Endothelial cell of umbilical vein (primary cell): ENCODE results near the gene PPP1R3G. TPM values are rescaled to one million over a fixed set of nuclear protein-coding genes. Genes with fewer than 3 reads are reported as not detected.

Experiments
- BruUV-seq: library from RNA; stranded (reverse); fragments of 400-500 nt; replicated peaks from 2 replicates; lab custom pipeline; 2021; lab: Mats Ljungman, UMichigan
- CTCF ChIA-PET: fragments of 300-600, 350-600 bp; sonication (Branson Sonifier 250); formaldehyde crosslinking; loops from one replicate; lab custom pipeline; 2021; ENCODE audit warnings: antibody characterized with exemption, inconsistent platforms; lab: Charles Lee
- POLR2A ChIA-PET: fragments of 300-600, 350-600 bp; sonication (Branson Sonifier 250); formaldehyde crosslinking; loops from one replicate; lab custom pipeline; 2021; ENCODE audit warnings: antibody characterized with exemption, inconsistent platforms; lab: Charles Lee
- DNase-seq: peaks from one replicate; pipeline ENCODE4 v3.0.0-alpha.2; 2011; ENCODE audit warnings: low read depth, low spot score
- FAIRE-seq: peaks from 2 replicates; lab custom pipeline; 2011; peaks lifted over from hg19 to GRCh38; lab: Jason Lieb, UNC
- H2AFZ ChIP-seq: 2 replicates; pipeline ENCODE4 v1.6.0; 2012; ENCODE audit warnings: low read depth, low read length, control low read depth, inconsistent platforms
- H3K27ac ChIP-seq: 2 replicates; pipeline ENCODE4 v1.5.1; 2011; ENCODE audit warnings: low read depth, mild to moderate bottlenecking, control low read depth, low read length, moderate library complexity; ENCODE audit not compliant: insufficient read depth
- H3K27me3 ChIP-seq, 2 experiments: 2 replicates each; pipeline versions ENCODE4 v1.6.0 to v1.6.1; 2011; ENCODE audit warnings: low read length in 2 of 2, mixed read lengths in 1 of 2; ENCODE audit not compliant: control insufficient read depth in 2 of 2, insufficient read depth in 2 of 2
- H3K36me3 ChIP-seq, 2 experiments: 2 replicates in 1 of 2; 3 replicates in 1 of 2; pipeline ENCODE4 v1.5.1; 2011; ENCODE audit warnings: low read length in 2 of 2, mild to moderate bottlenecking in 1 of 2, moderate library complexity in 1 of 2; ENCODE audit not compliant: control insufficient read depth in 2 of 2, insufficient read depth in 2 of 2; ENCODE audit errors: extremely low read depth in 1 of 2
- H3K4me1 ChIP-seq: 3 replicates; pipeline ENCODE4 v1.5.1; 2011; ENCODE audit warnings: mild to moderate bottlenecking, low read length; ENCODE audit not compliant: control insufficient read depth, insufficient read depth; ENCODE audit errors: extremely low read depth
- H3K4me2 ChIP-seq: 2 replicates; pipeline ENCODE4 v1.6.1; 2011; ENCODE audit warnings: low read length, control low read depth, mixed read lengths; ENCODE audit not compliant: insufficient read depth
- H3K4me3 ChIP-seq, 3 experiments: fragments of 200-600 bp in 1 of 3; sonication (generic), shearing (Covaris generic) in 1 of 3; replicated peaks in 1 of 3; 2 replicates each; pipeline ENCODE4 v1.5.1; 2011 to 2016; ENCODE audit warnings: control low read depth in 3 of 3, low read length in 3 of 3, mild to moderate bottlenecking in 2 of 3, inconsistent platforms in 1 of 3, low read depth in 1 of 3, moderate library complexity in 1 of 3; ENCODE audit not compliant: insufficient read depth in 1 of 3
- H3K79me2 ChIP-seq: 2 replicates; pipeline ENCODE4 v1.6.0; 2012; ENCODE audit warnings: low read length, inconsistent platforms; ENCODE audit not compliant: control insufficient read depth, insufficient read depth
- H3K9ac ChIP-seq: replicated peaks from 2 replicates; pipeline ENCODE3; 2011; ENCODE audit warnings: low read length, control low read depth; ENCODE audit not compliant: insufficient read depth; ENCODE audit errors: extremely low read depth
- H3K9me1 ChIP-seq: replicated peaks from 3 replicates; pipeline ENCODE4 v1.6.0; 2011; ENCODE audit warnings: mild to moderate bottlenecking, low read length; ENCODE audit not compliant: control insufficient read depth, insufficient read depth; ENCODE audit errors: extremely low read depth
- H3K9me3 ChIP-seq: replicated peaks from 2 replicates; pipeline ENCODE4 v1.5.1; 2012; ENCODE audit warnings: low read length, inconsistent platforms; ENCODE audit not compliant: control insufficient read depth, insufficient read depth
- H4K20me1 ChIP-seq: replicated peaks from 2 replicates; pipeline ENCODE3; 2011; ENCODE audit warnings: mild to moderate bottlenecking, low read length; ENCODE audit not compliant: control insufficient read depth, insufficient read depth; ENCODE audit errors: extremely low read depth
- EZH2 ChIP-seq: IDR thresholded peaks from 2 replicates; pipeline ENCODE4 v1.6.1; 2012; ENCODE audit warnings: borderline replicate concordance, low read depth, mild to moderate bottlenecking, moderate library complexity, low read length, inconsistent platforms; ENCODE audit not compliant: severe bottlenecking
- FOS ChIP-seq: IDR thresholded peaks from 2 replicates; pipeline ENCODE4 v1.6.1; 2011; ENCODE audit warnings: mild to moderate bottlenecking, low read length, moderate library complexity, borderline replicate concordance; ENCODE audit not compliant: insufficient read depth
- GATA2 ChIP-seq: IDR thresholded peaks from 2 replicates; pipeline ENCODE4 v1.7.0; 2011; ENCODE audit warnings: low read depth, mild to moderate bottlenecking, moderate library complexity, mixed read lengths, low read length; ENCODE audit not compliant: insufficient read length, insufficient read depth
- JUN ChIP-seq: IDR thresholded peaks from 2 replicates; pipeline ENCODE4 v1.6.1; 2011; ENCODE audit warnings: borderline replicate concordance, low read depth; ENCODE audit not compliant: insufficient read length, insufficient read depth
- MYC ChIP-seq: IDR thresholded peaks from one replicate; pipeline ENCODE4 v1.6.1; 2011; ENCODE audit warnings: mild to moderate bottlenecking, low read depth, low read length
- POLR2A ChIP-seq: IDR thresholded peaks from 2 replicates; pipeline ENCODE4 v1.6.1; 2012; ENCODE audit warnings: low read depth, mild to moderate bottlenecking, control low read depth, low read length
- POLR2AphosphoS5 ChIP-seq: IDR thresholded peaks from 2 replicates; pipeline ENCODE4 v1.6.1; 2012; ENCODE audit warnings: low read depth, mild to moderate bottlenecking, control low read depth, low read length, moderate library complexity; ENCODE audit not compliant: insufficient read depth
- dilution Hi-C: fragments of 300-500 bp; cut with MboI; formaldehyde crosslinking; loops from one replicate; pipeline ENCODE4 v1.15.0; 2019; ENCODE audit warnings: low sequenced_read_pairs; ENCODE audit not compliant: extremely low pct_ligation_motif_present
- intact Hi-C: fragments of 100-400 bp; cut with micrococcal nuclease; formaldehyde crosslinking; loops from one replicate; pipeline ENCODE4 v1.10.0; 2022
- polyA plus RNA-seq, 4 experiments: library from polyadenylated mRNA; depleted of rRNA in 3 of 4; stranded (reverse) in 3 of 4; unstranded in 1 of 4; fragments of >200 nt; gene quantifications; 2 replicates each; pipeline versions ENCODE4 v1.2.1 to v1.2.3, GENCODE V29; 2011 to 2012; ENCODE audit warnings: missing spikeins in 1 of 4
- total RNA-seq: library from RNA; stranded (reverse); gene quantifications from 2 replicates; pipeline ENCODE4 v1.2.3, GENCODE V29; 2021
- TF ChIP-seq, protein P1 (sequence below): IDR thresholded peaks from 2 replicates; pipeline ENCODE4 v1.6.1; 2011; ENCODE audit not compliant: insufficient read depth, insufficient read length
- TF ChIP-seq, protein P2 (sequence below), 2 donors: IDR thresholded peaks; 1 replicate in 1 of 2; 2 replicates in 1 of 2; pipeline ENCODE4 v1.5.1; 2011; ENCODE audit warnings: low read length in 2 of 2, mild to moderate bottlenecking in 2 of 2, moderate library complexity in 2 of 2, control low read depth in 1 of 2, inconsistent platforms in 1 of 2, low read depth in 1 of 2; ENCODE audit not compliant: insufficient read depth in 1 of 2; ENCODE audit errors: extremely low read depth in 1 of 2

Gene PPP1R3G
- total and polyA plus RNA-seq, 2 donors (not counting 3 experiments of a cell fraction or from before 2014, with no cell fraction given): 0.04 to 0.09 TPM

DNA sequence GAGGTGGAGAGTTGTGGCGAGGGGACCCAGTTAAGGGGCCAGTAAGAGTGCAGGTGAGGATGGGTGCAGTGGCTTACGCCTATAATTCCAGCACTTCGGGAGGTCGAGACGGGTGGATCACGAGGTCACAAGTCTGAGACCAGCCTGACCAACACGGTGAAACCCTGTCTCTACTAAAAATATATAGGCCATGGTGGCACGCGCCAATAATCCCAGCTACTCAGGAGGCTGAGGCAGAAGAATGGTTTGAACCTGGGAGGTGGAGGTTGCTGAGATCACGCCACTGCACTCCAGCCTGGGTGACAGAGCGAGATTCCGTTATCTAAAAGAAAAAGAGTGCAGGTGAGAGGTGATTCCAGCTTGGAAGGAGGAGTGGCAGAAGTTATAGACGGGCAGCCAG lies 28.0 kb downstream of the PPP1R3G start:
- Histone ChIP-seq H3K79me2 (no peaks in the 10 kb centered on the region), H3K4me2 (no peak overlapping the region), H3K9me3 (no peaks in the 10 kb centered on the region), H3K9me1 (no peaks in the 10 kb centered on the region), H3K9ac (no peak overlapping the region), H3K27me3 (no peaks in the 10 kb centered on the region), H3K36me3 (no peaks in the 10 kb centered on the region), H2AFZ (no peak overlapping the region), H3K4me3 (no peak overlapping the region), H3K27ac (no peak overlapping the region), H3K4me1 (no peaks in the 10 kb centered on the region), H4K20me1 (no peaks in the 10 kb centered on the region)
- dilution Hi-C loops: no loop called here
- DNase-seq (no peak), FAIRE-seq (no peak)
- ChIA-PET CTCF (interaction anchor here (2.2 kb wide), 1 partner anchor 9 kb away, joined by 5 read pairs; no protein-coding TSS in a partner anchor), POLR2A (no interaction called here)
- intact Hi-C loops: no loop called here
- BruUV-seq: no TSS peak
- TF ChIP-seq MYC (no peak), EZH2 (no peak), JUN (no peak), POLR2A (no peak), FOS (no peak), POLR2AphosphoS5 (no peak), GATA2 (no peak)
- TF ChIP-seq, protein P1, sequence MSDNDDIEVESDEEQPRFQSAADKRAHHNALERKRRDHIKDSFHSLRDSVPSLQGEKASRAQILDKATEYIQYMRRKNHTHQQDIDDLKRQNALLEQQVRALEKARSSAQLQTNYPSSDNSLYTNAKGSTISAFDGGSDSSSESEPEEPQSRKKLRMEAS: no peak
- TF ChIP-seq, protein P2, sequence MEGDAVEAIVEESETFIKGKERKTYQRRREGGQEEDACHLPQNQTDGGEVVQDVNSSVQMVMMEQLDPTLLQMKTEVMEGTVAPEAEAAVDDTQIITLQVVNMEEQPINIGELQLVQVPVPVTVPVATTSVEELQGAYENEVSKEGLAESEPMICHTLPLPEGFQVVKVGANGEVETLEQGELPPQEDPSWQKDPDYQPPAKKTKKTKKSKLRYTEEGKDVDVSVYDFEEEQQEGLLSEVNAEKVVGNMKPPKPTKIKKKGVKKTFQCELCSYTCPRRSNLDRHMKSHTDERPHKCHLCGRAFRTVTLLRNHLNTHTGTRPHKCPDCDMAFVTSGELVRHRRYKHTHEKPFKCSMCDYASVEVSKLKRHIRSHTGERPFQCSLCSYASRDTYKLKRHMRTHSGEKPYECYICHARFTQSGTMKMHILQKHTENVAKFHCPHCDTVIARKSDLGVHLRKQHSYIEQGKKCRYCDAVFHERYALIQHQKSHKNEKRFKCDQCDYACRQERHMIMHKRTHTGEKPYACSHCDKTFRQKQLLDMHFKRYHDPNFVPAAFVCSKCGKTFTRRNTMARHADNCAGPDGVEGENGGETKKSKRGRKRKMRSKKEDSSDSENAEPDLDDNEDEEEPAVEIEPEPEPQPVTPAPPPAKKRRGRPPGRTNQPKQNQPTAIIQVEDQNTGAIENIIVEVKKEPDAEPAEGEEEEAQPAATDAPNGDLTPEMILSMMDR (IDR thresholded peaks at IDR 0.05; ENCODE audit: extremely low read depth in 1 of 2, insufficient read depth in 1 of 2, low read depth in 1 of 2, low read length in 2 of 2): no peak
